ENCODE measurements around the gene SLC9A5. TPM values are rescaled to one million over a fixed set of nuclear protein-coding genes. Genes with fewer than 3 reads are reported as not detected.

SLC9A5 gene
- total RNA-seq, 2 experiments from 2014 or later = 2.7 to 4.2 TPM

DNA sequence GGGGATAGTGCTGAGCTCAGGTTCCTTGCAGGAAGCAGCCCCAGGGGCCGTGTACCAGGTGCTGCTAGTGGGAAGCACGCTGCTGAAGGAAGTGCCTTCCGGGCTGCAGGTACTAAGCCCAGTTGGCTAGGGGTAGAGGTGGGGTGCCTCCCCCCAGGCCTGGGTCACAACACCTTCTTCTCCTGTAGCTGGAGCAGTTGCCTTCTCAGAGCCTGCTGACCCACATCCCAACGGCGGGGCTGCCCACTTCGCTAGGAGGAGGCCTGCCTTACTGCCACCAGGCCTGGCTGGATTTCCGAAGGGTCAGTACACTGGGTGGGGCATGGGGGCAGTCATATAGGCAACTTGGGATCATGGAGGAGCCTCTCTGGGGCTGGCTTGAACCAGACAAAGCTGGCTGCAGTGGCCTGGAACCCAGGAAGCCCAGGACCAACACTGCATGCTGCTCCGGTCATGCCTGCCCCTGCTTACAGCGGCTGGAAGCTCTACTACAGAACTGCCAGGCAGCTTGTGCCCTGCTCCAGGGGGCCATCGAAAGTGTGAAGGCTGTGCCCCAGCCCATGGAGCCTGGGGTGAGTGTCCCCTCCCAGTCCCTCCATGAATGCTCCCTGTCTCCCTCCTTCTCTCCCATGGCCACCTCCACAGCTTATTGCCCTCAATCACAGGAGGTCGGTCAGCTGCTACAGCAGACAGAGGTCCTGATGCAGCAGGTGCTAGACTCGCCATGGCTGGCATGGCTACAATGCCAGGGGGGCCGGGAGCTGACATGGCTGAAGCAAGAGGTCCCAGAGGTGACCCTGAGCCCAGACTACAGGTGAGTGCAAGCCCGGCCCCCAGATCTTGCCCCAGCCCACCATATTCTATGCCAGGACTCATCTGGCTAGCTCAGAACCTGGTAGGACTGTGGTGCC is 33.0 kb downstream of the SLC9A5 start:
- H2AFZ ChIP-seq (ENCODE audit: low read length) = no peak overlapping the region
- ChIA-PET CTCF (ENCODE audit: unreplicated experiment) (no interaction called here), POLR2A (interaction anchor here (0.7 kb wide), 1 partner anchor 112 kb away, joined by 3 read pairs; no protein-coding TSS in a partner anchor)
- H3K27ac ChIP-seq (ENCODE audit: low read depth, low read length, poor library complexity, severe bottlenecking) = no peak overlapping the region
- H3K9me3 ChIP-seq (ENCODE audit: low read length) = no peaks in the 10 kb centered on the region
- H3K4me3 ChIP-seq (ENCODE audit: low read depth, low read length, poor library complexity, severe bottlenecking) = no peak overlapping the region
- no peaks in the 10 kb centered on the region for H3K79me2 ChIP-seq (ENCODE audit: insufficient read depth, low read depth, low read length)
- no peaks in the 10 kb centered on the region for H3K4me1 ChIP-seq (ENCODE audit: insufficient read depth, low read length, poor library complexity, severe bottlenecking)
- BruUV-seq (replicated peaks) = no TSS peak
- H3K4me2 ChIP-seq (ENCODE audit: low read length) = no peak overlapping the region
- TF ChIP-seq, protein P1, sequence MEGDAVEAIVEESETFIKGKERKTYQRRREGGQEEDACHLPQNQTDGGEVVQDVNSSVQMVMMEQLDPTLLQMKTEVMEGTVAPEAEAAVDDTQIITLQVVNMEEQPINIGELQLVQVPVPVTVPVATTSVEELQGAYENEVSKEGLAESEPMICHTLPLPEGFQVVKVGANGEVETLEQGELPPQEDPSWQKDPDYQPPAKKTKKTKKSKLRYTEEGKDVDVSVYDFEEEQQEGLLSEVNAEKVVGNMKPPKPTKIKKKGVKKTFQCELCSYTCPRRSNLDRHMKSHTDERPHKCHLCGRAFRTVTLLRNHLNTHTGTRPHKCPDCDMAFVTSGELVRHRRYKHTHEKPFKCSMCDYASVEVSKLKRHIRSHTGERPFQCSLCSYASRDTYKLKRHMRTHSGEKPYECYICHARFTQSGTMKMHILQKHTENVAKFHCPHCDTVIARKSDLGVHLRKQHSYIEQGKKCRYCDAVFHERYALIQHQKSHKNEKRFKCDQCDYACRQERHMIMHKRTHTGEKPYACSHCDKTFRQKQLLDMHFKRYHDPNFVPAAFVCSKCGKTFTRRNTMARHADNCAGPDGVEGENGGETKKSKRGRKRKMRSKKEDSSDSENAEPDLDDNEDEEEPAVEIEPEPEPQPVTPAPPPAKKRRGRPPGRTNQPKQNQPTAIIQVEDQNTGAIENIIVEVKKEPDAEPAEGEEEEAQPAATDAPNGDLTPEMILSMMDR (conservative IDR thresholded peaks at IDR 0.05; ENCODE audit: low read length) = no peak
- TF ChIP-seq EZH2phosphoT487 (IDR thresholded peaks at IDR 0.05; ENCODE audit: borderline replicate concordance, low read depth, low read length) = no peak
- no peaks in the 10 kb centered on the region for H4K20me1 ChIP-seq (ENCODE audit: insufficient read depth, low read length)
- DNase-seq (ENCODE audit: low spot score) = no peak
- H3K36me3 ChIP-seq (ENCODE audit: insufficient read depth, low read length) = no peaks in the 10 kb centered on the region
- no peaks in the 10 kb centered on the region for H3K9me2 ChIP-seq (ENCODE audit: insufficient read depth, low read length)
- intact Hi-C loops (cut with micrococcal nuclease; ENCODE audit: unreplicated experiment) = no loop called here

DNA sequence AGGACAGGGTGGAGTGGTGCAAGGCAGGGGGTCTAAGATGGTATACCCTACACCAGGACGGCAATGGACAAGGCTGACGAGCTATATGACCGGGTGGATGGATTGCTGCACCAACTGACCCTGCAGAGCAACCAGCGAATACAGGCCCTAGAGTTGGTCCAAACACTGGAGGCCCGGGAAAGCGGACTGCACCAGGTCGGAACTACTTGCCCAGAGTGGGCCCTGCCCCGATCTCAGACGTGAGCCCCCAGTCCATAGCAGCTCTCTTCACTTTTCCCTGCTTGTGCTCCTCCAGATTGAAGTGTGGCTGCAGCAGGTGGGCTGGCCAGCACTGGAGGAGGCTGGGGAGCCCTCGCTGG is 33.6 kb downstream of the SLC9A5 start:
- TF ChIP-seq EZH2phosphoT487 (IDR thresholded peaks at IDR 0.05; ENCODE audit: borderline replicate concordance, low read depth, low read length) = no peak
- TF ChIP-seq, protein P1 (conservative IDR thresholded peaks at IDR 0.05; ENCODE audit: low read length) = no peak
- no peaks in the 10 kb centered on the region for H3K79me2 ChIP-seq (ENCODE audit: insufficient read depth, low read depth, low read length)
- no peaks in the 10 kb centered on the region for H3K4me1 ChIP-seq (ENCODE audit: insufficient read depth, low read length, poor library complexity, severe bottlenecking)
- H3K9me3 ChIP-seq (ENCODE audit: low read length) = no peaks in the 10 kb centered on the region
- H4K20me1 ChIP-seq (ENCODE audit: insufficient read depth, low read length) = no peaks in the 10 kb centered on the region
- POLR2A ChIA-PET = no interaction called here
- no peak overlapping the region for H2AFZ ChIP-seq (ENCODE audit: low read length)
- BruUV-seq (replicated peaks) = no TSS peak
- H3K4me3 ChIP-seq (ENCODE audit: low read depth, low read length, poor library complexity, severe bottlenecking) = no peak overlapping the region
- CTCF ChIA-PET (ENCODE audit: unreplicated experiment) = no interaction called here
- H3K27ac ChIP-seq (ENCODE audit: low read depth, low read length, poor library complexity, severe bottlenecking) = no peak overlapping the region
- H3K4me2 ChIP-seq (ENCODE audit: low read length) = no peak overlapping the region
- H3K9me2 ChIP-seq (ENCODE audit: insufficient read depth, low read length) = no peaks in the 10 kb centered on the region
- H3K36me3 ChIP-seq (ENCODE audit: insufficient read depth, low read length) = no peaks in the 10 kb centered on the region
- no peak for DNase-seq (ENCODE audit: low spot score)
- intact Hi-C loops (cut with micrococcal nuclease; ENCODE audit: unreplicated experiment) = no loop called here

All from OCI-LY7 (cell line).